GM12878 (cell line): ENCODE measurements around the gene MIGA2. TPM values are rescaled to one million over a fixed set of nuclear protein-coding genes. Genes with fewer than 3 reads are reported as not detected.

Source experiments
- ATAC-seq: fragments of 200-7000 bp; cut with Tn5 transposase; 3 replicates; pipeline ENCODE4 v1.9.1; 2020; ENCODE audit warnings: mild to moderate bottlenecking, moderate library complexity
- BruUV-seq: library from RNA; stranded (reverse); fragments of 400-500 nt; replicated peaks from 2 replicates; lab custom pipeline; 2021; lab: Mats Ljungman, UMichigan
- CTCF ChIA-PET: fragments of 300-600 bp; sonication (Branson Sonifier 250); formaldehyde crosslinking; extraction: SDS; loops from one replicate; lab custom pipeline; 2021; ENCODE audit warnings: inconsistent platforms; lab: Yijun Ruan, JAX
- POLR2A ChIA-PET: fragments of 350-600 bp; formaldehyde crosslinking; extraction: SDS; loops from one replicate; lab custom pipeline; 2021; ENCODE audit warnings: inconsistent platforms; lab: Charles Lee
- RAD21 ChIA-PET: fragments of 300-600 bp; sonication (Branson Sonifier 250); formaldehyde crosslinking; loops from one replicate; lab custom pipeline; 2023; ENCODE audit warnings: antibody characterized with exemption; ENCODE audit not compliant: unreplicated experiment; lab: Charles Lee
- SMC1A ChIA-PET: fragments of 300-600 bp; sonication (Branson Sonifier 250); formaldehyde crosslinking; loops from one replicate; lab custom pipeline; 2023; ENCODE audit not compliant: unreplicated experiment, uncharacterized antibody; lab: Charles Lee
- DNase-seq: peaks from one replicate; pipeline ENCODE4 v3.0.0-alpha.2; 2011; ENCODE audit warnings: low read depth, low spot score
- FAIRE-seq: peaks from 3 replicates; lab custom pipeline; 2011; peaks lifted over from hg19 to GRCh38; lab: Jason Lieb, UNC
- H2AFZ ChIP-seq: 2 replicates; pipeline ENCODE4 v1.6.0; 2011; ENCODE audit warnings: low read depth, low read length, control low read depth; ENCODE audit not compliant: control insufficient read depth
- H3K27ac ChIP-seq: 2 replicates; pipeline ENCODE4 v1.5.1; 2011; ENCODE audit warnings: control low read depth; ENCODE audit not compliant: control insufficient read depth, insufficient read depth
- H3K27me3 ChIP-seq, 2 experiments: replicated peaks in 1 of 2; 2 replicates each; pipeline versions ENCODE4 v1.6.0 to v1.6.1; 2011; ENCODE audit warnings: low read length in 1 of 2; ENCODE audit not compliant: control insufficient read depth in 2 of 2, insufficient read depth in 2 of 2
- H3K36me3 ChIP-seq, 2 experiments: 2 replicates each; pipeline ENCODE4 v1.5.1; 2011; ENCODE audit warnings: low read length in 1 of 2; ENCODE audit not compliant: control insufficient read depth in 2 of 2, insufficient read depth in 2 of 2
- H3K4me1 ChIP-seq: 2 replicates; pipeline ENCODE4 v1.6.1; 2011; ENCODE audit warnings: mild to moderate bottlenecking, low read length, moderate library complexity, mixed read lengths; ENCODE audit not compliant: control insufficient read depth, insufficient read depth
- H3K4me2 ChIP-seq: 2 replicates; pipeline ENCODE4 v1.6.0; 2011; ENCODE audit warnings: control low read depth; ENCODE audit not compliant: control insufficient read depth, insufficient read depth
- H3K4me3 ChIP-seq: fragments of 200-600 bp; sonication (generic); 2 replicates; pipeline ENCODE4 v1.5.1; 2016
- H3K79me2 ChIP-seq: 2 replicates; pipeline ENCODE4 v1.6.0; 2011; ENCODE audit warnings: low read length; ENCODE audit not compliant: control insufficient read depth, insufficient read depth
- H3K9ac ChIP-seq: 2 replicates; pipeline ENCODE4 v1.8.0; 2011; ENCODE audit warnings: low read length, control low read depth, mixed read lengths; ENCODE audit not compliant: control insufficient read depth, insufficient read depth
- H3K9me3 ChIP-seq: replicated peaks from 3 replicates; pipeline ENCODE4 v1.5.1; 2011; ENCODE audit warnings: mild to moderate bottlenecking, low read length; ENCODE audit not compliant: control insufficient read depth, insufficient read depth
- H4K20me1 ChIP-seq: 2 replicates; pipeline ENCODE4 v1.6.0; 2011; ENCODE audit not compliant: control insufficient read depth, insufficient read depth
- ATF3 ChIP-seq: IDR thresholded peaks from 2 replicates; pipeline ENCODE4 v1.6.1; 2011; ENCODE audit warnings: low read depth, mild to moderate bottlenecking, low read length, moderate library complexity, borderline replicate concordance; ENCODE audit errors: extremely low read depth
- ATF7 ChIP-seq: fragments of 450-650 bp; IDR thresholded peaks from 2 replicates; pipeline ENCODE4 v1.6.1; 2016; ENCODE audit warnings: low read depth, mild to moderate bottlenecking
- BRCA1 ChIP-seq: IDR thresholded peaks from 2 replicates; pipeline ENCODE4 v1.6.1; 2011; ENCODE audit warnings: low read depth, low read length, improper control_type of control experiment
- CEBPB ChIP-seq, 2 experiments: fragments of 150-350 bp in 1 of 2; IDR thresholded peaks; 2 replicates each; pipeline ENCODE4 v1.6.1; 2012 to 2014; ENCODE audit warnings: low read depth in 2 of 2, low read length in 2 of 2, borderline replicate concordance in 1 of 2, inconsistent platforms in 1 of 2
- CHD2 ChIP-seq: IDR thresholded peaks from 2 replicates; pipeline ENCODE4 v1.6.1; 2011; ENCODE audit warnings: low read depth, low read length, improper control_type of control experiment, borderline replicate concordance
- EGR1 ChIP-seq, 2 experiments: IDR thresholded peaks; 1 replicate in 1 of 2; 2 replicates in 1 of 2; pipeline ENCODE4 v1.6.1; 2011 to 2012; ENCODE audit warnings: low read depth in 2 of 2, low read length in 2 of 2, borderline replicate concordance in 1 of 2, mild to moderate bottlenecking in 1 of 2, moderate library complexity in 1 of 2
- ETV6 ChIP-seq, 2 experiments: fragments of 450-650 bp in 1 of 2; IDR thresholded peaks in 1 of 2; conservative IDR thresholded peaks in 1 of 2; 2 replicates each; pipeline ENCODE4 v1.6.1; 2014; ENCODE audit warnings: antibody characterized with exemption in 1 of 2, borderline replicate concordance in 1 of 2, low read depth in 1 of 2, mild to moderate bottlenecking in 1 of 2, moderate library complexity in 1 of 2
- MTA3 ChIP-seq: IDR thresholded peaks from 2 replicates; pipeline ENCODE4 v1.6.1; 2012; ENCODE audit warnings: low read length, inconsistent platforms, borderline replicate concordance
- NFYB ChIP-seq: IDR thresholded peaks from 2 replicates; pipeline ENCODE4 v1.6.1; 2011; ENCODE audit warnings: low read depth, mild to moderate bottlenecking, low read length, improper control_type of control experiment, moderate library complexity; ENCODE audit not compliant: insufficient read depth
- POLR2A ChIP-seq: IDR thresholded peaks from 2 replicates; pipeline ENCODE4 v1.6.1; 2011; ENCODE audit warnings: low read depth, mild to moderate bottlenecking, low read length
- RBBP5 ChIP-seq: fragments of 200-600 bp; sonication (generic); conservative IDR thresholded peaks from 2 replicates; pipeline ENCODE4 v1.6.1; 2016
- SIX5 ChIP-seq: IDR thresholded peaks from 2 replicates; pipeline ENCODE4 v1.6.1; 2011; ENCODE audit warnings: mild to moderate bottlenecking, low read depth, low read length, moderate library complexity; ENCODE audit not compliant: severe bottlenecking
- SMAD5 ChIP-seq: IDR thresholded peaks from 2 replicates; pipeline ENCODE4 v1.6.1; 2016; ENCODE audit warnings: antibody characterized with exemption, low read depth
- SP1 ChIP-seq: IDR thresholded peaks from one replicate; pipeline ENCODE4 v1.6.1; 2011; ENCODE audit warnings: low read depth, low read length
- SREBF1 ChIP-seq: IDR thresholded peaks from 2 replicates; pipeline ENCODE4 v1.6.1; 2012; ENCODE audit warnings: mild to moderate bottlenecking, low read length
- STAT1 ChIP-seq: fragments of 450-650 bp; conservative IDR thresholded peaks from 2 replicates; pipeline ENCODE4 v1.6.1; 2014; ENCODE audit warnings: antibody characterized with exemption, mild to moderate bottlenecking
- TARDBP ChIP-seq: IDR thresholded peaks from 2 replicates; pipeline ENCODE4 v1.6.1; 2016; ENCODE audit warnings: borderline replicate concordance
- TBL1XR1 ChIP-seq: IDR thresholded peaks from 2 replicates; pipeline ENCODE4 v1.6.1; 2012; ENCODE audit warnings: low read depth, low read length, improper control_type of control experiment
- ZNF384 ChIP-seq: IDR thresholded peaks from 2 replicates; pipeline ENCODE4 v1.6.1; 2012; ENCODE audit warnings: low read depth, mild to moderate bottlenecking, low read length, improper control_type of control experiment, borderline replicate concordance
- WGBS: methylation state at CpG from one replicate; pipeline ENCODE4 v1.1.6; 2016; ENCODE audit warnings: low lambda C conversion rate; ENCODE audit not compliant: insufficient replicate concordance, insufficient coverage; ENCODE audit errors: missing lambda C conversion rate; 5-methylcytosine and 5-hydroxymethylcytosine counted together
- in situ Hi-C: fragments of 300-500 bp; cut with MboI; formaldehyde crosslinking; loops from 9 replicates; pipeline ENCODE4 v1.14.3; 2018; ENCODE audit warnings: mixed read lengths
- intact Hi-C: fragments of 100-400 bp; cut with micrococcal nuclease; formaldehyde crosslinking; loops from one replicate; pipeline ENCODE4 v1.14.2; 2022; ENCODE audit not compliant: unreplicated experiment
- polyA plus RNA-seq, 11 experiments: library from polyadenylated mRNA; depleted of rRNA in 4 of 11; unstranded in 6 of 11; stranded (reverse) in 5 of 11; fragments of >200 nt; fragmentation: Nextera tagmentation in 4 of 11; fragmentation: Illumina TruSeq in 1 of 11; extraction: Ambion mirVana in 4 of 11; extraction: Trizol in 1 of 11; gene quantifications; 1 replicate in 1 of 11; 2 replicates in 10 of 11; pipeline versions ENCODE4 v1.2.1 to v1.2.3, GENCODE V29; 2011 to 2016; ENCODE audit warnings: inconsistent platforms in 2 of 11, missing spikeins in 2 of 11, low read depth in 1 of 11
- total RNA-seq, 4 experiments: library from RNA; depleted of rRNA in 3 of 4; stranded (reverse); fragments of >200 nt in 3 of 4; fragmentation: Illumina TruSeq in 1 of 4; extraction: Trizol in 1 of 4; gene quantifications; 2 replicates each; pipeline versions ENCODE4 v1.2.1 to v1.2.3, GENCODE V29; 2013 to 2021

Gene MIGA2
- total and polyA plus RNA-seq, 10 of the 15 experiments (the other 5 are each of a cell fraction or from before 2014, with no cell fraction given) = 0.14 to 31.0 (median 12.7) TPM

GRCh38 chr9:129079829-129080228 lies 43.4 kb downstream of the MIGA2 start:
- Histone ChIP-seq H2AFZ (peak overlapping the region; percentile 97), H3K4me2 (peak overlapping the region; percentile 94), H3K9me3 (no peaks in the 10 kb centered on the region), H3K79me2 (peaks cover 17% of the 10 kb centered on the region), H3K4me3 (peak overlapping the region; percentile 88), H3K36me3 (peaks cover 0 to 1% of the 10 kb centered on the region in 2 experiments; a peak in 1 of 4 replicates)
- WGBS = 85% methylated on average over 13 of the region's 13 CpGs
- POLR2A ChIA-PET = interaction anchor here (1.4 kb wide), 1 partner anchor 51 kb away, joined by 6 read pairs; the partner anchor contains the start of gene SH3GLB2
- no peak for FAIRE-seq
- in situ Hi-C loops = no loop called here
- BruUV-seq = no TSS peak
- TF ChIP-seq ZNF384 (no peak), ETV6 (conservative IDR thresholded peaks at IDR 0.05 in 1 of 2, IDR thresholded peaks at IDR 0.05 in 1 of 2; ENCODE audit: borderline replicate concordance in 1 of 2, low read depth in 1 of 2) (no peak), POLR2A (no peak), SIX5 (no peak), CHD2 (no peak), EGR1 (IDR thresholded peaks at IDR 0.05; ENCODE audit: borderline replicate concordance in 1 of 2, low read depth in 2 of 2, low read length in 2 of 2) (no peak), CEBPB (IDR thresholded peaks at IDR 0.05; ENCODE audit: borderline replicate concordance in 1 of 2, low read depth in 2 of 2, low read length in 2 of 2) (no peak), TARDBP (no peak), SREBF1 (no peak), SP1 (no peak), ATF7 (no peak), TBL1XR1 (no peak), STAT1 (no peak), NFYB (no peak), ATF3 (no peak), MTA3 (no peak), BRCA1 (no peak), RBBP5 (no peak), SMAD5 (no peak)
- TF ChIP-seq, all 136 proteins: peak for 0
- ChIA-PET RAD21 (interaction anchor here (1.5 kb wide), 1 partner anchor 44 kb away, joined by 5 read pairs; the partner anchor contains the start of gene MIGA2), CTCF (interaction anchor here (1.2 kb wide), 1 partner anchor 62 kb away, joined by 3 read pairs; no protein-coding TSS in a partner anchor), SMC1A (no interaction called here)
- intact Hi-C loops = loop anchor here (2.0 kb wide), 1 partner anchor 31 kb away; the partner anchor contains the start of genes CRAT and PTPA
- ATAC-seq (no peak), DNase-seq (no peak)
- no peak overlapping the region for H3K9ac ChIP-seq
- H3K4me1 ChIP-seq = peaks cover 12% of the 10 kb centered on the region
- no peaks in the 10 kb centered on the region for H3K27me3 ChIP-seq
- H4K20me1 ChIP-seq = no peaks in the 10 kb centered on the region
- no peak overlapping the region for H3K27ac ChIP-seq
